Small intestine (tissue), 7 donors: ENCODE measurements around the gene DIPK1B. TPM values are rescaled to one million over a fixed set of nuclear protein-coding genes. Genes with fewer than 3 reads are reported as not detected.
A peak's percentile ranks its signal among the peaks of the same experiment; 100 is the strongest.
"Not testable (repeated sequence)": the region's sequence is repeated elsewhere in the genome, so short reads cannot be mapped to it uniquely, and the experiment has no call there.

Experiments used
- DNase-seq, 2 donors: peaks; one replicate each; pipeline versions ENCODE4 v3.0.0 to v3.0.0-alpha.2; 2013
- FAIRE-seq: peaks from 2 replicates; lab custom pipeline; 2012; peaks lifted over from hg19 to GRCh38; lab: Jason Lieb, UNC
- H3K27ac ChIP-seq, 3 donors: one replicate each; pipeline ENCODE4 v1.5.1; 2013; ENCODE audit warnings: low read length in 2 of 3, mild to moderate bottlenecking in 2 of 3, control low read depth in 1 of 3, inconsistent platforms in 1 of 3, low read depth in 1 of 3, moderate library complexity in 1 of 3
- H3K27me3 ChIP-seq, 3 donors: one replicate each; pipeline ENCODE4 v1.6.1; 2013; ENCODE audit warnings: low read length in 3 of 3, inconsistent platforms in 1 of 3; ENCODE audit not compliant: control insufficient read depth in 3 of 3, insufficient read depth in 3 of 3
- H3K36me3 ChIP-seq, 3 donors: one replicate each; pipeline ENCODE4 v1.6.1; 2013; ENCODE audit warnings: low read length in 3 of 3, inconsistent platforms in 1 of 3, low read depth in 1 of 3, mild to moderate bottlenecking in 1 of 3, moderate library complexity in 1 of 3; ENCODE audit not compliant: control insufficient read depth in 3 of 3, insufficient read depth in 2 of 3
- H3K4me1 ChIP-seq, 3 donors: one replicate each; pipeline ENCODE4 v1.6.1; 2013; ENCODE audit warnings: low read length in 2 of 3, inconsistent platforms in 1 of 3, low read depth in 1 of 3, mild to moderate bottlenecking in 1 of 3, moderate library complexity in 1 of 3; ENCODE audit not compliant: control insufficient read depth in 3 of 3, insufficient read depth in 2 of 3
- H3K4me3 ChIP-seq, 3 donors: one replicate each; pipeline ENCODE4 v1.5.1; 2013; ENCODE audit warnings: low read length in 3 of 3, control low read depth in 1 of 3, inconsistent platforms in 1 of 3, low read depth in 1 of 3, mild to moderate bottlenecking in 1 of 3, moderate library complexity in 1 of 3
- H3K9me3 ChIP-seq, 2 donors: one replicate each; pipeline ENCODE4 v1.6.1; 2013; ENCODE audit warnings: low read depth in 1 of 2, low read length in 1 of 2; ENCODE audit not compliant: control insufficient read depth in 2 of 2, insufficient read depth in 1 of 2
- WGBS, 3 donors: extraction: QIAGEN DNeasy Blood & Tissue Kit; methylation state at CpG; one replicate each; pipeline ENCODE4 v1.1.7; 2013; 5-methylcytosine and 5-hydroxymethylcytosine counted together
- polyA plus RNA-seq, 4 donors: library from polyadenylated mRNA; stranded (reverse) in 3 of 4; unstranded in 1 of 4; fragments of 200-250 nt in 3 of 4; fragments of 120-200 nt in 1 of 4; gene quantifications; one replicate each; pipeline versions ENCODE4 v1.2.1 to v1.2.3, GENCODE V29; 2013
- donor health status: healthy with polysubstance abuse.
- donor health status: control.
- donor health status: control.
- donor health status: Bipolar disorder and iron deficiency.
- donor health status: healthy.

Gene DIPK1B
- polyA plus RNA-seq, 4 donors: 0.22 to 12.7 (median 6.6) TPM

- peak; percentile 52 to 76 for DNase-seq
- H3K9me3 ChIP-seq, H3K27ac ChIP-seq, H3K4me3 ChIP-seq, H3K27me3 ChIP-seq, H3K36me3 ChIP-seq, FAIRE-seq: not testable (repeated sequence)
- peaks cover 0 to 17% (median 0%) of the 10 kb centered on the region in 3 donors for H3K4me1 ChIP-seq
- 33 to 44% (median 35%) methylated on average over 21 to 22 of the region's 22 CpGs for WGBS, 3 donors
Observed at GRCh38 chr9:136760834-136761544, 48.6 kb downstream of the DIPK1B start.

- 80 to 89% (median 83%) methylated on average over 11 to 13 of the region's 13 CpGs for WGBS, 3 donors
- DNase-seq: no peak
Observed at GRCh38 chr9:136761545-136761981, 49.2 kb downstream of the DIPK1B start.

GRCh38 chr9:136762221-136762691 lies 49.9 kb downstream of the DIPK1B start:
- no peak for FAIRE-seq
- no peaks in the 10 kb centered on the region for H3K27me3 ChIP-seq
- 72 to 80% (median 73%) methylated on average over 15 to 17 of the region's 17 CpGs for WGBS, 3 donors

More at GRCh38 chr9:136761545-136761981, 49.2 kb downstream of the DIPK1B start:
- Histone ChIP-seq H3K4me1 (peaks cover 0 to 17% (median 0%) of the 10 kb centered on the region in 3 donors), H3K27ac (no peak overlapping the region), H3K4me3 (no peak overlapping the region), H3K9me3 (peaks cover 0 to under 1% of the 10 kb centered on the region in 2 donors), H3K36me3 (no peaks in the 10 kb centered on the region), H3K27me3 (no peaks in the 10 kb centered on the region)
- no peak for FAIRE-seq

GRCh38 chr9:136762915-136763648 lies 50.7 kb downstream of the DIPK1B start:
- no peak overlapping the region for H3K4me3 ChIP-seq
- WGBS, 3 donors: 20 to 21% (median 21%) methylated on average over 30 to 37 of the region's 37 CpGs
- DNase-seq (peak; percentile 20 to 65), FAIRE-seq (no peak)
- H3K36me3 ChIP-seq: no peaks in the 10 kb centered on the region
- no peak overlapping the region for H3K27ac ChIP-seq
- H3K27me3 ChIP-seq: no peaks in the 10 kb centered on the region
- H3K9me3 ChIP-seq: peaks cover 0 to 11% of the 10 kb centered on the region in 2 donors
- H3K4me1 ChIP-seq: peaks cover 0 to 17% (median 0%) of the 10 kb centered on the region in 3 donors

More at GRCh38 chr9:136762221-136762691, 49.9 kb downstream of the DIPK1B start:
- Histone ChIP-seq H3K4me3 (no peak overlapping the region), H3K4me1 (peaks cover 0 to 17% (median 0%) of the 10 kb centered on the region in 3 donors), H3K27ac (no peak overlapping the region), H3K36me3 (no peaks in the 10 kb centered on the region), H3K9me3 (peaks cover 0 to 6% of the 10 kb centered on the region in 2 donors)
- DNase-seq: no peak

GRCh38 chr9:136763649-136764035 lies 51.3 kb downstream of the DIPK1B start:
- H3K36me3 ChIP-seq: no peaks in the 10 kb centered on the region
- 85 to 87% (median 86%) methylated on average over 14 of the region's 14 CpGs for WGBS, 3 donors
- no peak overlapping the region for H3K4me3 ChIP-seq
- H3K27ac ChIP-seq: no peak overlapping the region
- H3K4me1 ChIP-seq: peaks cover 0 to 17% (median 0%) of the 10 kb centered on the region in 3 donors
- DNase-seq (no peak), FAIRE-seq (no peak)
- H3K9me3 ChIP-seq: peaks cover 0 to 11% of the 10 kb centered on the region in 2 donors
- H3K27me3 ChIP-seq: no peaks in the 10 kb centered on the region

- WGBS, 3 donors: 26 to 56% (median 53%) methylated on average over 14 of the region's 14 CpGs
- peaks cover 0 to 17% (median 0%) of the 10 kb centered on the region in 3 donors for H3K4me1 ChIP-seq
- peaks cover 0 to 11% of the 10 kb centered on the region in 2 donors for H3K9me3 ChIP-seq
- DNase-seq (peak in 1 of 2 donors; percentile 52), FAIRE-seq (no peak)
- H3K27me3 ChIP-seq: no peaks in the 10 kb centered on the region
- H3K4me3 ChIP-seq: no peak within 1 kb of the TSS
- no peaks in the 10 kb centered on the region for H3K36me3 ChIP-seq
- no peak within 1 kb of the TSS for H3K27ac ChIP-seq
Observed at GRCh38 chr9:136764301-136764891, 52.0 kb downstream of the DIPK1B start, which contains the start of gene LCN15. Gene LCN15 (minus strand): TSS chr9:136764518. CDS start chr9:136764488, 30 bp downstream.

- no peak overlapping the region for H3K4me3 ChIP-seq
- no peaks in the 10 kb centered on the region for H3K27me3 ChIP-seq
- H3K27ac ChIP-seq: no peak overlapping the region
- 49 to 84% (median 68%) methylated on average over 14 of the region's 14 CpGs for WGBS, 3 donors
- H3K36me3 ChIP-seq: no peaks in the 10 kb centered on the region
- peaks cover 0 to 20% (median 0%) of the 10 kb centered on the region in 3 donors for H3K4me1 ChIP-seq
- no peak for FAIRE-seq
- H3K9me3 ChIP-seq: peaks cover 0 to 11% of the 10 kb centered on the region in 2 donors
- DNase-seq: peak in 1 of 2 donors; percentile 49
Observed at GRCh38 chr9:136765041-136765440, 52.7 kb downstream of the DIPK1B start.
